ENCODE measurements around the gene OCA2.

DNA sequence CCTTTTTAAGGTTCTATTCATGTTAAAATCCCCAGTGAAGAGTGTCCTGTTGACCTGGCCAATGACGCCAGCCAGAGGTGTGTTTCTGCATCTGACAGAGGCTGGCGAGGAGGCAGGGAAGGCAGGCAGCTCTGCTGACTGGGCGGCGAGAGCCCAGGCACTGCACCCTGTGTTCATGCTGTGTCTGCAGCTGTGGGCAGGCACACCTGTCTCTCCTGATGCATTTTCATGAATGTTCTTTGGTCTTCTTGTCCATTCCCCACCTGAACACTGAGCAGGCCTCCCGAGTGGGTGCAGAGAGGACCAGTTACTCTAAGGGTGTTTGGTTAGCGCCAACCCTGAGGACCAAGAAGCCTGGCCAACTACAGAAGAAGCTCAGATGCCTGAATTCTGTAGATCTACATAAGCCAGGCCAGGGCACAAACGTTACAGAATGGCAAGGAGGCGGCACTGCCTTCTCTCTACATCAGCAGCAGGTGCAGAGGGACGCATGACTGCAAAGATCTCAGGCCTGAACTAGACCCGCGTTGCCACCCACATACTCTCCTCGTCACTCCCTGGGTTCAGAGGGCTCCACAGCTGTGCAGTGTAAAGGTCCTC, 233.7 kb downstream of the OCA2 start:
- no peak for TF ChIP-seq EZH2 (IDR thresholded peaks at IDR 0.05; ENCODE audit: borderline replicate concordance, insufficient read depth, low read length, poor library complexity, severe bottlenecking)
- TF ChIP-seq, protein P1, sequence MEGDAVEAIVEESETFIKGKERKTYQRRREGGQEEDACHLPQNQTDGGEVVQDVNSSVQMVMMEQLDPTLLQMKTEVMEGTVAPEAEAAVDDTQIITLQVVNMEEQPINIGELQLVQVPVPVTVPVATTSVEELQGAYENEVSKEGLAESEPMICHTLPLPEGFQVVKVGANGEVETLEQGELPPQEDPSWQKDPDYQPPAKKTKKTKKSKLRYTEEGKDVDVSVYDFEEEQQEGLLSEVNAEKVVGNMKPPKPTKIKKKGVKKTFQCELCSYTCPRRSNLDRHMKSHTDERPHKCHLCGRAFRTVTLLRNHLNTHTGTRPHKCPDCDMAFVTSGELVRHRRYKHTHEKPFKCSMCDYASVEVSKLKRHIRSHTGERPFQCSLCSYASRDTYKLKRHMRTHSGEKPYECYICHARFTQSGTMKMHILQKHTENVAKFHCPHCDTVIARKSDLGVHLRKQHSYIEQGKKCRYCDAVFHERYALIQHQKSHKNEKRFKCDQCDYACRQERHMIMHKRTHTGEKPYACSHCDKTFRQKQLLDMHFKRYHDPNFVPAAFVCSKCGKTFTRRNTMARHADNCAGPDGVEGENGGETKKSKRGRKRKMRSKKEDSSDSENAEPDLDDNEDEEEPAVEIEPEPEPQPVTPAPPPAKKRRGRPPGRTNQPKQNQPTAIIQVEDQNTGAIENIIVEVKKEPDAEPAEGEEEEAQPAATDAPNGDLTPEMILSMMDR (IDR thresholded peaks at IDR 0.05; ENCODE audit: poor library complexity, severe bottlenecking), result no peak
- no peak for TF ChIP-seq RAD21 (conservative IDR thresholded peaks at IDR 0.05)
- TF ChIP-seq EP300 (conservative IDR thresholded peaks at IDR 0.05; ENCODE audit: poor library complexity, severe bottlenecking), result no peak
- TF ChIP-seq SMC3 (conservative IDR thresholded peaks at IDR 0.05; ENCODE audit: poor library complexity), result no peak
- no peak for TF ChIP-seq POLR2AphosphoS5 (IDR thresholded peaks at IDR 0.05)

Data from neural cell (in vitro differentiated cells).